IPS-18a (cell line): ENCODE results near the gene ZNF81.
"Not testable (repeated sequence)": the region's sequence is repeated elsewhere in the genome, so short reads cannot be mapped to it uniquely, and the experiment has no call there.

Experiments used
- H3K27ac ChIP-seq: one replicate; pipeline ENCODE4 v1.5.1; 2013; ENCODE audit warnings: low read length
- H3K27me3 ChIP-seq: one replicate; pipeline ENCODE4 v1.6.1; 2013; ENCODE audit warnings: mild to moderate bottlenecking, low read length; ENCODE audit not compliant: control insufficient read depth, insufficient read depth
- H3K36me3 ChIP-seq: one replicate; pipeline ENCODE4 v1.6.1; 2013; ENCODE audit warnings: low read depth, low read length; ENCODE audit not compliant: control insufficient read depth
- H3K4me1 ChIP-seq: one replicate; pipeline ENCODE4 v1.6.1; 2013; ENCODE audit warnings: low read depth, low read length; ENCODE audit not compliant: control insufficient read depth
- H3K4me3 ChIP-seq: one replicate; pipeline ENCODE4 v1.5.1; 2013; ENCODE audit warnings: low read length
- H3K9ac ChIP-seq: one replicate; pipeline ENCODE4 v1.6.1; 2013; ENCODE audit warnings: mild to moderate bottlenecking, low read length, moderate library complexity
- H3K9me3 ChIP-seq: one replicate; pipeline ENCODE4 v1.6.1; 2013; ENCODE audit warnings: low read depth, low read length; ENCODE audit not compliant: control insufficient read depth

Gene ZNF81

DNA sequence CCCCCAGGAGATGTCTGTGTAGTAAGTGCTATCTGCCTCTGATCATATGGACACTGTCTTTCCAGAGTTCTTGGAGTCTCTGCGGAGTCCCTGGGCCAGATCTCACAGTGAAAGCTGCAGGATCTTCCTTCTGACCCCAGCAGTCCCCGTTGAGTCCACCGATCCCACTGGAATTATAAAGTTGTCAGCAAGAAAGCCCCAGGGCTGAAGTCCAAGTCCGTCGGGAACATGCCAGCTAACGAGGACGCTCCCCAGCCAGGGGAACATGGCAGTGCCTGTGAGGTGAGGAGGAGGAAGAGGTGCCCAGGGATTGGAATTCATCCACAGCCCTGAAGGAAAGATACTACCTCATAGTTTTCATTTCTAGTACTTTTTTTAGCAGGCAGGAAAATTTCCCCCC, 9.3 kb downstream of the ZNF81 start:
- H3K9ac ChIP-seq: no peak overlapping the region
- H3K36me3 ChIP-seq: peaks cover 9% of the 10 kb centered on the region
- no peaks in the 10 kb centered on the region for H3K27me3 ChIP-seq
- no peaks in the 10 kb centered on the region for H3K4me1 ChIP-seq
- H3K9me3 ChIP-seq: peaks cover 16% of the 10 kb centered on the region
- no peak overlapping the region for H3K27ac ChIP-seq
- no peak overlapping the region for H3K4me3 ChIP-seq

GRCh38 chrX:47849778-47850177, 13.1 kb downstream of the ZNF81 start:
- Histone ChIP-seq H3K9me3 (peaks cover 10% of the 10 kb centered on the region), H3K4me3 (no peak overlapping the region), H3K4me1 (no peaks in the 10 kb centered on the region), H3K27me3 (no peaks in the 10 kb centered on the region), H3K27ac (no peak overlapping the region), H3K36me3 (peaks cover 9% of the 10 kb centered on the region), H3K9ac (no peak overlapping the region)

GRCh38 chrX:47850389-47850788, 13.7 kb downstream of the ZNF81 start:
- not testable (repeated sequence) for H3K27me3 ChIP-seq, H3K27ac ChIP-seq, H3K9me3 ChIP-seq, H3K4me1 ChIP-seq, H3K36me3 ChIP-seq, H3K4me3 ChIP-seq, H3K9ac ChIP-seq

DNA sequence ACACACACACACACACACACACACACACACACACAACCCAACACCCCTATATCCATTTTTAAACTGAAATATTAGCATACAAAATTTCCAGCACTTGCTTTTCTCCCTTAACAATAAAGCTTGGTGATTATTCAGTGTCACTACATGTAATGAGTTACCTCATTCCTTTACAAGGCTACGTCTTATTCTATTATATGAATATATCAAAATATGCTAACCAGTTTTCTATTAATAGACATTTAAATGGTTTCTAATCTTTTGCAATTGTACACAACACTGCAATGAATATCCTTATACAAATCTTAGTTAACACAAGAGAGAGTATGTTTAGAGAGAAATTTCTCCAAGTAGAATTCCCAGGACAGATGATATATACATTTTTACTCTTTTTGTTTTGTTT, 14.2 kb downstream of the ZNF81 start:
- H3K27me3 ChIP-seq: no peaks in the 10 kb centered on the region
- peaks cover 9% of the 10 kb centered on the region for H3K36me3 ChIP-seq
- H3K9me3 ChIP-seq: peaks cover 10% of the 10 kb centered on the region
- H3K9ac ChIP-seq: no peak overlapping the region
- H3K4me3 ChIP-seq: no peak overlapping the region
- no peaks in the 10 kb centered on the region for H3K4me1 ChIP-seq
- no peak overlapping the region for H3K27ac ChIP-seq

- Histone ChIP-seq H3K9ac (no peak overlapping the region), H3K36me3 (peaks cover 5% of the 10 kb centered on the region), H3K4me3 (no peak overlapping the region), H3K27me3 (no peaks in the 10 kb centered on the region), H3K27ac (no peak overlapping the region), H3K4me1 (no peaks in the 10 kb centered on the region), H3K9me3 (peaks cover 10% of the 10 kb centered on the region)
These were observed 17.8 kb downstream of the ZNF81 start for GRCh38 chrX:47854474-47854873.

GRCh38 chrX:47859686-47860085, 23.0 kb downstream of the ZNF81 start:
- Histone ChIP-seq H3K9me3 (no peaks in the 10 kb centered on the region), H3K9ac (no peak overlapping the region), H3K27me3 (no peaks in the 10 kb centered on the region), H3K36me3 (no peaks in the 10 kb centered on the region), H3K4me3 (no peak overlapping the region), H3K27ac (no peak overlapping the region), H3K4me1 (no peaks in the 10 kb centered on the region)

DNA sequence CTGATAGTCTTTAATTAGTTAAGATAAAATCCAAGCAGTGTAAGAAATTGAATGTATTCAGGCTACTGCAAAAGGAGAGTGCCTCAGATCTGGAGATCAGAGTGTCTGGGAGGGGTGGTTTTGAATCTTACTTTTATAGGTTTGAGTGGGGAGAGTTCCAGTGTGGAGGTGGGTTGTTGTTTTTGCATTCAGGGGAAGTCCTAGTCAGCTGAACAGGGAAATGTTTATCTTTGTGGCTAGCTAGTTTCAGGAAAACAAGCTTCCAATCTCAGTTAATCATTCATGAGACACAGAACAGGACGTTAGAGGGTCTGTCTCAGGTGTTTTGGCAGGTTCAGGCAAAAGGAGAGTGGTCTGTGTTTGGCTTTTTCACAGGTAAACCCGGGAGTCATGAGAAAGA, 26.0 kb downstream of the ZNF81 start:
- Histone ChIP-seq H3K36me3 (no peaks in the 10 kb centered on the region), H3K4me3 (no peak overlapping the region), H3K27me3 (no peaks in the 10 kb centered on the region), H3K9ac (no peak overlapping the region), H3K27ac (no peak overlapping the region), H3K9me3 (peaks cover 2% of the 10 kb centered on the region), H3K4me1 (no peaks in the 10 kb centered on the region)

DNA sequence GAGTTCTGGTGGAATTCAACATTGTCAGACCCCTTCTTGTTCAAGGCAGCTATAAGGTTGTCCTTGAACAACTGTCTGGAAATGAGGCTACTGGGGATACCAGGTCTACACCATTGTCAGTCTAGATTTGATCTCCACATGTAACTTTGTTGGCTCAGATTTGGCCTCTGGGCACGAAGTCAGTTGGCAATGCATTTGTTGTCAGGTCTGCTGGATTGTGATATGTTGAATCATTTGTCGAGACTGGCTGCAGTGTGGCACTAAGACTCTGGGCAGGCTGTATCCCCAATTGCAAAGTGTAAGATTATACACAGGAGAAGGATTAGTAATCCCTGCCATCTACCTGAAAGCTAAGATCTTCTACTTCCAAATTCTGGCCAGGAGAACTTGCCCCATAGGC, 26.5 kb downstream of the ZNF81 start:
- Histone ChIP-seq H3K4me3 (no peak overlapping the region), H3K27ac (no peak overlapping the region), H3K36me3 (no peaks in the 10 kb centered on the region), H3K27me3 (no peaks in the 10 kb centered on the region), H3K4me1 (no peaks in the 10 kb centered on the region), H3K9ac (no peak overlapping the region), H3K9me3 (peaks cover 2% of the 10 kb centered on the region)

DNA sequence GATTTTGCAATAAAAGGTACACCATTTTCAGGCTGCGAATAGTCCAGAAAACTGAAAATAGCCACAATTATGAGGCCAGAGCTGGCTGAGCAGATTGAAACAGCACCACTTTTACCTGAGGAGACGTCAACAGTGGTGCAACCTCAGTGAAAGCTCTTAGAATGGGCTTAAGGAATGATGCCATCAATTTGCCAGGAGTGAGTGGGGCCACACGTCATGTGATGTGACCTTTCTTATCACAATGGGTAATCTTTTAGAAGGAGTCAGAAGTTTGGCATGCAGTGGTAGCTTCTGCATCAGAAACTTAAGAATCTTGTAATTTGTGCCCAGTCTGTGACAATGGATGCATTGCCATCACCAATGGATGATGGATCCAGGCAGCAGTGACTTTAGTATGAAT, 27.6 kb downstream of the ZNF81 start:
- no peak overlapping the region for H3K4me3 ChIP-seq
- H3K36me3 ChIP-seq: no peaks in the 10 kb centered on the region
- H3K4me1 ChIP-seq: no peaks in the 10 kb centered on the region
- peaks cover 2% of the 10 kb centered on the region for H3K9me3 ChIP-seq
- no peak overlapping the region for H3K27ac ChIP-seq
- H3K9ac ChIP-seq: no peak overlapping the region
- no peaks in the 10 kb centered on the region for H3K27me3 ChIP-seq

DNA sequence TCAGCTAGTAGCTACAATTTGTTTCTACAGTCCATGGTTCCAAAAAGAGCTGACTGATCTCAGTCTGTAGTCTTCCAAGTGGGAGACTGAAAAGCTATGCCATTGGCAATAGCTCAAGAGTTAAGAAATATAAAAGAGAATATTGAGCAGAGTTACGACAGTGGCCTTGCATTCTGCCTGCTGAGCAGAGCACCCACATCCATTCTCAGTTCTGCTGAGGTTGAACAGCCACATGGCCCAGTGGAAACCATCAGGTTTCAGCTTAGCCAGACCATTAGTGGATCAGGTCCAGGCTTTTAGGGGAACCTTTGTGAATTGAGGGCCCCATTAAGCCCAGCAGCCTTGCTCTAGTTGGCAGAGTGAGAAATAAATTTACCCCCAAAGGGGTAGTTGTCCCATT, 28.1 kb downstream of the ZNF81 start:
- Histone ChIP-seq H3K9ac (no peak overlapping the region), H3K27ac (no peak overlapping the region), H3K36me3 (no peaks in the 10 kb centered on the region), H3K27me3 (no peaks in the 10 kb centered on the region), H3K4me3 (no peak overlapping the region), H3K4me1 (no peaks in the 10 kb centered on the region), H3K9me3 (peaks cover 2% of the 10 kb centered on the region)

DNA sequence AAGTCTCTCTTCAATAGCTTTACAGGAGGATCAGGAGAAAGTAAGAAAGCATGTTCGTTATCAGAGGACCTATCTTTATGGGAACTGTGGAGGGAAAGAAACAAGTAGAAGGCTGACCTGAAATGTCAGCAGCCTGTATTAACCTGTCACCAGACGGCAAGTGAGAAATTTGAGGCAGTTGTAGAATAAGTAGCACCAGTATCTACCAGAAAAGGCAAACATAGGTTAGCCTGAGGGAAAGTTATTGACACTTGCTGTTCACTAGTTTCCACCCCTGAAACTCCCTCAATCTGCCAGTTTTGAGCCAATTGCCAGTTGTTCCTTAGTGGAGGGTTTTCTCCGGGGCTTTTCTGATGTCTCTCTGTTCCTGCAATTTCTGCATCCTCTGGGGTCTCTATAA, 36.4 kb downstream of the ZNF81 start:
- H3K36me3 ChIP-seq: no peaks in the 10 kb centered on the region
- H3K9me3 ChIP-seq: peaks cover 34% of the 10 kb centered on the region
- no peak overlapping the region for H3K9ac ChIP-seq
- H3K27ac ChIP-seq: no peak overlapping the region
- peaks cover 5% of the 10 kb centered on the region for H3K4me1 ChIP-seq
- H3K4me3 ChIP-seq: no peak overlapping the region
- no peaks in the 10 kb centered on the region for H3K27me3 ChIP-seq

DNA sequence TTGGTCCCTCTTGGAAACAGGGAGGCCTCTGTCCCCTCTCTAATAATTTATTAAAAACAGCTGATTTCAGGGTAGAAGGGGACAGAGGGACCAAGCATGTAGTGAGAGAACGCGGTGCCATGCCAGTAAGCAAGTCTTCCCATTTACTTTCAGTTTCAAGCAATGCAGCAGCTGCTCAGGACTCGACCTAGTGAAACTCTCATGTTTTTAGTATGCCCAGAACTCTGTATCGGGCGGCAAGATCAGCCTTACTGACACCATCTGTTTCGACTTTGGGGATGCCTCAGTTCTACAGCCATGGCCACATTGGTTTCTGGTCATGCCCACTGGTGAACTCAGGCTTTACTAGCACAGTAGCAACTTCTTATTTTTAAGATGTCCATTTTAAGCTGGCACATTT, 40.6 kb downstream of the ZNF81 start:
- Histone ChIP-seq H3K27me3 (no peaks in the 10 kb centered on the region), H3K27ac (no peak overlapping the region), H3K9ac (no peak overlapping the region), H3K9me3 (peaks cover 30% of the 10 kb centered on the region), H3K4me1 (no peaks in the 10 kb centered on the region), H3K4me3 (no peak overlapping the region), H3K36me3 (no peaks in the 10 kb centered on the region)
